Trophoblast cell (in vitro differentiated cells and primary cell): ENCODE measurements around the gene INCENP.

Experiments used
- DNase-seq, 2 donors: peaks; one replicate each; pipeline ENCODE4 v3.0.0-alpha.2; 2016
- H2AFZ ChIP-seq: 2 replicates; pipeline ENCODE4 v1.6.1; 2013; ENCODE audit warnings: low read length, moderate library complexity, mild to moderate bottlenecking; ENCODE audit not compliant: insufficient read depth, poor library complexity
- H2AK5ac ChIP-seq: 2 replicates; pipeline ENCODE4 v1.6.1; 2013; ENCODE audit warnings: mild to moderate bottlenecking, low read length
- H2BK120ac ChIP-seq: 2 replicates; pipeline ENCODE4 v1.6.1; 2013; ENCODE audit warnings: low read length, mild to moderate bottlenecking, moderate library complexity; ENCODE audit not compliant: insufficient read depth, poor library complexity
- H2BK12ac ChIP-seq: 2 replicates; pipeline ENCODE4 v1.6.1; 2013; ENCODE audit warnings: mild to moderate bottlenecking, low read length, moderate library complexity
- H2BK5ac ChIP-seq: 2 replicates; pipeline ENCODE4 v1.6.1; 2013; ENCODE audit warnings: low read length, low read depth, moderate library complexity, mild to moderate bottlenecking; ENCODE audit not compliant: poor library complexity
- H3K14ac ChIP-seq: 2 replicates; pipeline ENCODE4 v1.6.1; 2013; ENCODE audit warnings: mild to moderate bottlenecking, low read length
- H3K18ac ChIP-seq: 2 replicates; pipeline ENCODE4 v1.6.1; 2013; ENCODE audit warnings: mild to moderate bottlenecking, low read length
- H3K23ac ChIP-seq: 2 replicates; pipeline ENCODE4 v1.6.1; 2013; ENCODE audit warnings: low read length
- H3K27ac ChIP-seq: 2 replicates; pipeline ENCODE4 v1.5.1; 2013; ENCODE audit warnings: low read depth, mild to moderate bottlenecking, inconsistent platforms, low read length, moderate library complexity
- H3K27me3 ChIP-seq: 2 replicates; pipeline ENCODE4 v1.6.1; 2013; ENCODE audit warnings: inconsistent platforms, mild to moderate bottlenecking, low read length, moderate library complexity; ENCODE audit not compliant: insufficient read depth
- H3K36me3 ChIP-seq, 2 experiments: 1 replicate in 1 of 2; 2 replicates in 1 of 2; pipeline ENCODE4 v1.6.1; 2013; ENCODE audit warnings: low read length in 2 of 2, mild to moderate bottlenecking in 2 of 2, moderate library complexity in 1 of 2; ENCODE audit not compliant: insufficient read depth in 2 of 2, control insufficient read depth in 1 of 2
- H3K4ac ChIP-seq: 2 replicates; pipeline ENCODE4 v1.6.1; 2013; ENCODE audit warnings: low read depth, mild to moderate bottlenecking, low read length, moderate library complexity
- H3K4me1 ChIP-seq, 2 experiments: 1 replicate in 1 of 2; 2 replicates in 1 of 2; pipeline ENCODE4 v1.6.1; 2013; ENCODE audit warnings: low read length in 2 of 2, mild to moderate bottlenecking in 2 of 2, moderate library complexity in 1 of 2; ENCODE audit not compliant: insufficient read depth in 2 of 2, control insufficient read depth in 1 of 2
- H3K4me2 ChIP-seq: 2 replicates; pipeline ENCODE4 v1.6.1; 2013; ENCODE audit warnings: inconsistent platforms, mild to moderate bottlenecking, low read length, moderate library complexity
- H3K4me3 ChIP-seq: 2 replicates; pipeline ENCODE4 v1.5.1; 2013; ENCODE audit warnings: mild to moderate bottlenecking, low read depth, low read length, inconsistent platforms
- H3K79me1 ChIP-seq: one replicate; pipeline ENCODE4 v1.6.1; 2013; ENCODE audit warnings: low read length
- H3K79me2 ChIP-seq: 2 replicates; pipeline ENCODE4 v1.6.1; 2013; ENCODE audit warnings: low read length, mild to moderate bottlenecking; ENCODE audit not compliant: control insufficient read depth, insufficient read depth, poor library complexity
- H3K9ac ChIP-seq: 2 replicates; pipeline ENCODE4 v1.6.1; 2013; ENCODE audit warnings: mild to moderate bottlenecking, low read length
- H3K9me3 ChIP-seq: 2 replicates; pipeline ENCODE4 v1.6.1; 2013; ENCODE audit warnings: low read depth, mild to moderate bottlenecking, control low read depth, inconsistent platforms, low read length; ENCODE audit not compliant: insufficient read depth
- H4K12ac ChIP-seq: 2 replicates; pipeline ENCODE4 v1.6.1; 2013; ENCODE audit warnings: low read depth, mild to moderate bottlenecking, low read length, moderate library complexity
- H4K8ac ChIP-seq: 2 replicates; pipeline ENCODE4 v1.6.1; 2013; ENCODE audit warnings: low read depth, mild to moderate bottlenecking, low read length, moderate library complexity
- H4K91ac ChIP-seq: one replicate; pipeline ENCODE4 v1.6.1; 2013; ENCODE audit warnings: low read depth, mild to moderate bottlenecking, low read length, moderate library complexity
- WGBS: extraction: QIAGEN DNeasy Blood & Tissue Kit; methylation state at CpG from one replicate; pipeline ENCODE4 v1.1.7; 2013; ENCODE audit warnings: missing lambda C conversion rate; ENCODE audit not compliant: insufficient read length, insufficient coverage; ENCODE audit errors: extremely low coverage; 5-methylcytosine and 5-hydroxymethylcytosine counted together

Gene INCENP

GRCh38 chr11:62137276-62137861 is 13.6 kb downstream of the INCENP start:
- H3K4me2 ChIP-seq: no peak overlapping the region
- no peak overlapping the region for H3K9ac ChIP-seq
- no peak overlapping the region for H3K4me3 ChIP-seq
- H4K8ac ChIP-seq: no peak overlapping the region
- H2AFZ ChIP-seq: no peak overlapping the region
- no peak overlapping the region for H2BK12ac ChIP-seq
- no peak overlapping the region for H3K23ac ChIP-seq
- no CpG with 5 or more reads among the region's 7 CpGs for WGBS
- no peak overlapping the region for H3K27ac ChIP-seq
- H3K4me1 ChIP-seq: peaks cover 0 to 5% of the 10 kb centered on the region in 2 experiments
- no peak overlapping the region for H3K18ac ChIP-seq
- H3K79me2 ChIP-seq: peaks cover 5% of the 10 kb centered on the region
- H3K27me3 ChIP-seq: no peaks in the 10 kb centered on the region
- H4K12ac ChIP-seq: no peak overlapping the region
- H4K91ac ChIP-seq: no peak overlapping the region
- no peak overlapping the region for H3K4ac ChIP-seq
- no peak for DNase-seq
- peaks cover 62 to 64% of the 10 kb centered on the region in 2 experiments for H3K36me3 ChIP-seq
- H3K14ac ChIP-seq: no peak overlapping the region
- H3K9me3 ChIP-seq: peaks cover 1% of the 10 kb centered on the region
- H3K79me1 ChIP-seq: no peaks in the 10 kb centered on the region
- no peak overlapping the region for H2BK120ac ChIP-seq
- H2AK5ac ChIP-seq: no peak overlapping the region
- H2BK5ac ChIP-seq: no peak overlapping the region

DNA sequence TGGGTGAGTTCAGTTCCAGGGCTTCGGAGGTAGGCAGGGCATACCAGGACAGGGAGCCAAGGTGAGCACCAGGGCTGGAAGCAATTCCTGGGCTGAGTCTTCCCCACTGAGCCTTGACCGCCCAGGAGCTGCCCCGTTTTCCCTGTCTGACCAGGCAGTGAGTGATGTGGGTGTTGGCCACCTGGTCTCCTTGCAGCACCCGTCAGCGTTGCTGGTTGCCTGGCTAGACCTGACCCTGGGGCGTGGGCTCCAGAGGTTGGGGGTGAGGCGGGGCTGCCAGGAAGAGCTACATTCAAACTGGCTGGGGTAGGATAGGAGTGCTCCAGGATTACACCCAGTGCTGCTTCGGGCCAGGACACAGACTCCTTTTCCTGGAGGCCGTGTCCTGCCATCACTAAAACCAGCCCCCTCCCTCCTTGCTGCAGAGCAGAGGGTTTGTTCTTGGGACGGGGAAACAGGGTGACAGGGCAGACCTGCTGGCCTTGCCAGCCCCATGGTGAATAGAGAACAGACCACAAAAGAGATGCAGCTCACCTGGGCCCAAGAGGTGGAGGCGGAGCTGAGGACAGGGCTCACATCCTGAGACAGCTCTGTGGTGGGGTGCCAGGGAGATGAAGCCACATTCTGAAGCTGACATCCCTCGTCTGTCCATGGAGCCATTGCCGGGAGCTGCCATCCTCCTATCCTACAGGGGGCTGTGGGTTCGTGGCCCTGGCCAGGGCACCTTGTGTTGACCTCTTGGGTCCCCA is 14.2 kb downstream of the INCENP start:
- Histone ChIP-seq H3K79me2 (peaks cover 3% of the 10 kb centered on the region), H3K79me1 (no peaks in the 10 kb centered on the region), H3K9me3 (peaks cover 1% of the 10 kb centered on the region), H3K4me2 (no peak overlapping the region), H3K4me3 (no peak overlapping the region), H3K23ac (no peak overlapping the region), H3K27ac (no peak overlapping the region), H2BK12ac (no peak overlapping the region), H3K14ac (no peak overlapping the region), H2AFZ (no peak overlapping the region), H3K9ac (no peak overlapping the region), H4K12ac (no peak overlapping the region), H4K91ac (no peak overlapping the region), H2BK120ac (no peak overlapping the region), H4K8ac (no peak overlapping the region), H3K4ac (no peak overlapping the region), H3K27me3 (no peaks in the 10 kb centered on the region), H3K18ac (no peak overlapping the region), H3K4me1 (peaks cover 0 to 5% of the 10 kb centered on the region in 2 experiments), H2AK5ac (no peak overlapping the region), H2BK5ac (no peak overlapping the region), H3K36me3 (peaks cover 66 to 68% of the 10 kb centered on the region in 2 experiments)
- DNase-seq: no peak
- WGBS: no CpG with 5 or more reads among the region's 14 CpGs

- Histone ChIP-seq H3K9me3 (peaks cover 1% of the 10 kb centered on the region), H3K4me1 (no peaks in the 10 kb centered on the region), H3K9ac (no peak overlapping the region), H3K23ac (no peak overlapping the region), H3K4ac (no peak overlapping the region), H2AFZ (no peak overlapping the region), H3K14ac (no peak overlapping the region), H4K91ac (no peak overlapping the region), H3K27ac (no peak overlapping the region), H4K8ac (no peak overlapping the region), H2BK120ac (no peak overlapping the region), H2BK12ac (no peak overlapping the region), H2AK5ac (no peak overlapping the region), H3K18ac (no peak overlapping the region), H3K4me2 (no peak overlapping the region), H3K36me3 (peaks cover 67 to 69% of the 10 kb centered on the region in 2 experiments), H3K79me1 (no peaks in the 10 kb centered on the region), H3K27me3 (no peaks in the 10 kb centered on the region), H3K79me2 (no peaks in the 10 kb centered on the region), H2BK5ac (no peak overlapping the region), H4K12ac (no peak overlapping the region), H3K4me3 (no peak overlapping the region)
- WGBS: no CpG with 5 or more reads among the region's 17 CpGs
- DNase-seq: no peak
Measured at GRCh38 chr11:62138630-62139425, 15.0 kb downstream of the INCENP start.

GRCh38 chr11:62139526-62140303 is 15.9 kb downstream of the INCENP start:
- Histone ChIP-seq H3K4me2 (no peak overlapping the region), H3K9ac (no peak overlapping the region), H3K14ac (no peak overlapping the region), H3K4me3 (no peak overlapping the region), H2AK5ac (no peak overlapping the region), H4K91ac (no peak overlapping the region), H3K4me1 (no peaks in the 10 kb centered on the region), H2BK5ac (no peak overlapping the region), H3K36me3 (peaks cover 68 to 71% of the 10 kb centered on the region in 2 experiments), H3K23ac (no peak overlapping the region), H4K12ac (no peak overlapping the region), H4K8ac (no peak overlapping the region), H3K18ac (no peak overlapping the region), H2BK120ac (no peak overlapping the region), H3K27ac (no peak overlapping the region), H3K9me3 (peaks cover 1% of the 10 kb centered on the region), H3K4ac (no peak overlapping the region), H3K79me2 (no peaks in the 10 kb centered on the region), H3K27me3 (no peaks in the 10 kb centered on the region), H2BK12ac (no peak overlapping the region), H3K79me1 (no peaks in the 10 kb centered on the region), H2AFZ (no peak overlapping the region)
- WGBS: no CpG with 5 or more reads among the region's 24 CpGs
- DNase-seq: no peak
